ENCODE data around the gene CAB39.

The CAB39 gene

DNA sequence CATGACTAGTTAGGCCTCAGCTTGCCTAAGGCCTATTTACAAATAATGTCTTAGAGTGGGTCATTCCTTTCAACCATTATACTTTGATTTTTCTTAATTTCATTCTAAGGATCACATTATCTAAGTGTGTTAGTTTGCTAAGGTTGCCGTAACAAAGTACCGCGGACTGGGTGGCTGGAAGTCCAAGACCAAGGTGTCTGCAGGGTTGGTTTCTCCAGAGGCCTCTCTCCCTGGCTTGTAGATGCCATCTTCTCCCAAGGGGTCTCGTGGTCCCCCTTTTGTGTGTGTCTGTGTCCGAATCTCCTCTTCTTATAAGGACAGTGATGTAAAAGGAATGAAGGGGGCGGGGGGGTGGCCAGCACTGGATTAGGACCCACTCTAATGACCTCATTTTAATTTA, 133.7 kb downstream of the CAB39 start:
- DNase-seq (ENCODE audit: low read depth), result no peak
- H3K4me3 ChIP-seq (ENCODE audit: low read depth, low read length), result no peak overlapping the region
- TF ChIP-seq, protein P1, sequence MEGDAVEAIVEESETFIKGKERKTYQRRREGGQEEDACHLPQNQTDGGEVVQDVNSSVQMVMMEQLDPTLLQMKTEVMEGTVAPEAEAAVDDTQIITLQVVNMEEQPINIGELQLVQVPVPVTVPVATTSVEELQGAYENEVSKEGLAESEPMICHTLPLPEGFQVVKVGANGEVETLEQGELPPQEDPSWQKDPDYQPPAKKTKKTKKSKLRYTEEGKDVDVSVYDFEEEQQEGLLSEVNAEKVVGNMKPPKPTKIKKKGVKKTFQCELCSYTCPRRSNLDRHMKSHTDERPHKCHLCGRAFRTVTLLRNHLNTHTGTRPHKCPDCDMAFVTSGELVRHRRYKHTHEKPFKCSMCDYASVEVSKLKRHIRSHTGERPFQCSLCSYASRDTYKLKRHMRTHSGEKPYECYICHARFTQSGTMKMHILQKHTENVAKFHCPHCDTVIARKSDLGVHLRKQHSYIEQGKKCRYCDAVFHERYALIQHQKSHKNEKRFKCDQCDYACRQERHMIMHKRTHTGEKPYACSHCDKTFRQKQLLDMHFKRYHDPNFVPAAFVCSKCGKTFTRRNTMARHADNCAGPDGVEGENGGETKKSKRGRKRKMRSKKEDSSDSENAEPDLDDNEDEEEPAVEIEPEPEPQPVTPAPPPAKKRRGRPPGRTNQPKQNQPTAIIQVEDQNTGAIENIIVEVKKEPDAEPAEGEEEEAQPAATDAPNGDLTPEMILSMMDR (IDR thresholded peaks at IDR 0.05; ENCODE audit: low read depth, low read length, missing control alignments), result no peak

DNA sequence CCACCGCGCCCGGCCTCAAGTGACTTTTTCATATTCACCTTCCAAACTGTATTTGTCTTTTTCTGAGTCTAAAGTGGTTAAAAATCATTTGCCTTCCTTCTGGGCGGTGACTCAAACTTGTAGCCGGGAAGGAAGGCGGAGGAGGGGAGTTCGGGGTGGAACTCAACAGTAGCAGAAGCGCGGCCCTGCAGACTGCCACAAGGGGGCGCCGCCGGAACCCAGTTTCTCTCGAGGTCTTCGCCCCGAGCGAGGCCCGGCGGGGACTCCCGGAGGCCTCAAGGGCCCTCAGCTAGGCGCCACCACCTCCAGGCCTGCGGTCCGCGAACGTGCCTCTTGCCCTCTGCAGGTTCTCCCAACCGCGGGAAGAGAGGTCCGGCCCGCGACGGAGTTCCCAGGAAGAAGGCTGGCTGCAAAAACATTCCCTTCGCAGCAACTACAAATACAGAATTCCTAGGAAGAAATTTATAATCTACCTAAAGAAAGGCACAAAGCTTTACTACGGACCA, 135.3 kb downstream of the CAB39 start:
- no peak overlapping the region for H3K4me3 ChIP-seq (ENCODE audit: low read depth, low read length)
- TF ChIP-seq, protein P1 (IDR thresholded peaks at IDR 0.05; ENCODE audit: low read depth, low read length, missing control alignments), result peak; percentile 90
- DNase-seq (ENCODE audit: low read depth), result peak; percentile 69

DNA sequence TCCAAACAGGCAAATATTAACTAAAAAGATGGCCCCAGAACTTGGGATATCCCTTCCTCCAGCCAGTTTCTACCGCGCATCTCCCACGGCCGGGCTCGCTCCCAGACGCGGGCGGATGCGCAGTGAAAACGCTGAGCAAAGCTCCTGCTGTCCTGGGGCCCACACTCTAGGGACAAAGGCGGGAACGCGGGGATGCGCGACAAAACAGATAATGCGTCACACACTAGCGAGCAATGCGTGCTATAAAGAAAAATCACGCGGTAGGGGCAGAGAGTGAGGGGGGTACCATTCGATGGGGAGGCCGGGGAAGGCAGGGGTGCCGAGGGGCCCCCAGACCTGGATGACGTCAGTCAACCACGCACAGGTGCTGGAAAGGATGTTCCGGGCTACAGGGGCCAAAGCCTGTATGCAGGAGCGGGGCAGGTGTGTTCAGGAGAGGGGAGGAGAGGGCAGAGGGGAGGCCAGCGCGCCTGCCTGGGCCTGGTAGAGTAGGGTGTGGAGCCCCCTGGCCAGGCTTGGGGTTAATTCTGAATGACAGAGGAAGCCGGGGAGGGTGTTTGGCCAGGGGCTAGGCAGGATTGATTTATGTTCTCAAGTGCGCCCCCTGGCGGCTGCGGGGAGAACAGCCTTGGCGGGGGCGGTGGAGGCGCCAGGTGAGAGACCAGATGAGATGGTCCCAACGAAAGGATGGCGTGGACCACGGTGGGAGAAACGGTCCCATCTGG, 137.2 kb downstream of the CAB39 start:
- H3K4me3 ChIP-seq (ENCODE audit: low read depth, low read length), result no peak overlapping the region
- DNase-seq (ENCODE audit: low read depth), result no peak
- TF ChIP-seq, protein P1 (IDR thresholded peaks at IDR 0.05; ENCODE audit: low read depth, low read length, missing control alignments), result peak; percentile 97

DNA sequence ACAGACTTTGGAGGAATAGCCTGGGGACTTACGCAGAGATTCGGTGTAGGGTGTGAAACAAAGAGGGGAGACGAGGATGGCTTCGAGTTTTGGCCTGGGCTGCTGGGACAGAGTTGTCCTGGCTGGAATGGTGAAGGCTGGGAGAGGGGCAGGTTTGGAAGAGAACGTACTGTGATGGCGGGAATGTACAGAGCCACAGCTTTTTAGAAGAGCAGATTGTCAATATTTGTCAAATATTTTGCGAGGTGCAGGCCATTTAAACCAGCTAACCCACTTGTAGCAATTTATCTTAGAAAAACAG, 137.7 kb downstream of the CAB39 start:
- TF ChIP-seq, protein P1 (IDR thresholded peaks at IDR 0.05; ENCODE audit: low read depth, low read length, missing control alignments), result no peak
- H3K4me3 ChIP-seq (ENCODE audit: low read depth, low read length), result no peak overlapping the region
- DNase-seq (ENCODE audit: low read depth), result no peak

DNA sequence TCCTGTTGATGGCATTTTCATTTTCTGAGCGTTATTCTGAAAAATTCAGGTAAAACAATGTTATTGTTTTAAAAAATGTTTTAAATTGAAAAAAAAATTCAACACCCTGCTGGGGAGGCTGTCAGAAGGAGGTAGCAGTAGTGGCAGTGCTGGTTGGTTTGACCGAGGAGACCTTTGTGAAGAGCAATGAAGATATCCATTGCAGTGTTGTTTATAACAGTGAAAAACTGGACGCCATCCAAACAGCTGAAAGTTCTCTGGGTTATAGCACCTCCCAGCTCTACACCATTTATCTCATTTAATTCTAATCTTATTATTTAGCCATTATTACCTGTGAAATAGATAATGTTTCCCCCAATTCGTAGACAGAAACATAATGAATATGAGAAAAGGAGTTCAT, 139.5 kb downstream of the CAB39 start:
- DNase-seq (ENCODE audit: low read depth), result no peak
- H3K4me3 ChIP-seq (ENCODE audit: low read depth, low read length), result no peak overlapping the region
- TF ChIP-seq, protein P1 (IDR thresholded peaks at IDR 0.05; ENCODE audit: low read depth, low read length, missing control alignments), result no peak

DNA sequence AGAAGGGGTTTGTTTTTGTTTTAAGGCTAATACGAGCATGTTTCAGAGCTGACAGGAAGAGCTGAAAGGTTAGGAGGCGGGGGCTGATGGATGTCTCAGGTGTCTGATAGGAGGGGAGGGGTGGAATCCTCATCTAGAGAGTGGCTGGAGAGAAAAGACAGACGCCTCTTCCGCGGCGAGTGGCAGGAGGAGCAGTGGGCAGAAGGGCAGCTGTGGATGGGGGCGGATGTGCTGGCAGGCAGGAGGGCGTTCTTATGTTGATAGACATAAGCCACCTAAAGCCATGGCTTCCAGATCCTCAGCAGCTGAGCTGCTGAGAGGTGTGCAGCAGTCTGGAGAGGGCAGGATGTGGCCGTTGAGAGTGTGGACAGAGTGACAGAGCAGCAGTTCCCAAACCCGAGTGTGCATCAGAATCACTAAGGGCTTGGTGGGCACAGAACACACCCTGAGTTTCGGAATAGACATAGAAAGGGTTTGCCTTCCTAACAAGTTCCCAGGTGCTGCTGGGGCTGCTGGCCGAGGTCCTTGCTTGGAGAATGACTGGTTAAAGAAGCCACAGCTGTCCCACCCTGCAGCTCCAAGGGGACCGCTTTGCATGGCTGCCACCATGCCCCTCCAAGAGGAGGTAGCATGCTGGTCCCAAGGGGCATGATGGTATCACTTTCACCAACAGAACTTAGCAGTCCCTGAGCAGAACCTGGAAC, 149.1 kb downstream of the CAB39 start:
- TF ChIP-seq, protein P1 (IDR thresholded peaks at IDR 0.05; ENCODE audit: low read depth, low read length, missing control alignments), result no peak
- DNase-seq (ENCODE audit: low read depth), result no peak
- no peak overlapping the region for H3K4me3 ChIP-seq (ENCODE audit: low read depth, low read length)

Measured in GM12864 (cell line).